ENCODE results near the gene CORO6.

- TF ChIP-seq CTCF (IDR thresholded peaks at IDR 0.05) (no peak), POLR2A (IDR thresholded peaks at IDR 0.05) (no peak)
These were observed 25.3 kb upstream of the CORO6 start for GRCh38 chr17:29648005-29648404.

Measured in breast epithelium (tissue), 3 donors.